K562 treated with DMSO at 1 percent for 48 hours (cell line): ENCODE data around the gene C12orf42. TPM values are rescaled to one million over a fixed set of nuclear protein-coding genes. Genes with fewer than 3 reads are reported as not detected.

ENCODE experiments used
- total RNA-seq: library from RNA; unstranded; fragments of 300-600 nt; gene quantifications from 2 replicates; pipeline ENCODE4 v1.2.3, GENCODE V29; 2022; ENCODE audit warnings: low replicate concordance; ENCODE audit errors: extremely low read depth

The C12orf42 gene
- total RNA-seq = not detected in 2 replicates

DNA sequence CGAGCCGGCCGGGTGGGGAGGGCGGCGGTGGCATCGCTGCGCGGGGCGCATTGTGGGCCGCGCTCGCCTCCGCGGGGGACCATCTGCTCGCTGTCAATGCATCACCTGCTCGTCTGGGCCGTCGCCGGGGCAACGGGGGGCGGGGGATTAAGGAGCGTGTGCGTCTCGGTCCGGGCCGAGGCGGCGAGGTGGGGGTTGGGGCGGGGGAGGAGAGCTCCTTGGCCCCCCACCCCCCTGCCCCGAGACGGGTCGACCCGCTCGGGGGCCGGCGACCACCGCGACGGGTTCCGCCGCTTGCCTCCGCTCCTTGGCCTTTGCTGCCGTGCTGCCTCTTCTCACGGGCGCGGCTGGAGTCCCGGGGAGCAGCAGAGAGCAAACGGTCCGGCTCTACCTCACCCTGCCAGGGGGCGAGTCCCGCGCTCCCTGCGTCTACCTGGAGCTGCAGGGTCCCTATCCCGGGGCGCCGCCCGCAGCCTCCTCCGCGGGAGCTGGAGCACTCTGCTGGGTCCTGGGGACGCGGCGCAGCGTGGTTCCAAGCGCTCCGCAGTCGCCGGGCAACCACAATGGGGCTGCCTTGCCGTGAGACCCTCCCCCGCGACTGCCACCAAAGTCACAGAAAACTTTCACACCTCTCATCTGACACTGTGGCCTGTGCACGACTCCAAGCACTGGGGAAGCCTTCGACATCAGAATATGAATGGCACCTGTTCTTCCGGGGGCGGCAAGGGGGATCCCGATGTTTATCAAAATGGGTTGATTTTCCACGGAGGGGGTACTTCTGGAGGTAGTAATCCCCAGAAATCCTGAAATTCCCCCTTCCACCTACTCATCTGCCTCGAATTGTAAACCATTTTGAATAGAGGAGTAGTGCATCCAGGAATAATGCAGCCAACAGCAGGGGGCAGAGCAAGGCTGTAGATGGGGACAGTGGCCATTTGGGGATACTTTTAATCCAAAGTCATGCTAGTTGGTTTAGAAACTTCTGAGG, at the start of gene C12orf42:
Gene C12orf42 (minus strand): TSS at position 500 of the 988 bp plus-strand sequence. CDS start 17,542 bp downstream, outside the sequence.

Other genes with a start within 250 kb of the C12orf42 start
- gene STAB2, start 91.3 kb upstream of the C12orf42 start, total RNA-seq = not detected in 2 replicates